CD14-positive monocyte (primary cell): ENCODE results near the gene PRLR. TPM values are rescaled to one million over a fixed set of nuclear protein-coding genes. Genes with fewer than 3 reads are reported as not detected.

Experiments
- DNase-seq, 3 donors: peaks; one replicate each; pipeline ENCODE4 v3.0.0-alpha.2; 2011 to 2022
- H2AFZ ChIP-seq: 2 replicates; pipeline ENCODE4 v1.6.0; 2012; ENCODE audit warnings: mild to moderate bottlenecking, low read depth, low read length, inconsistent platforms; ENCODE audit not compliant: insufficient read depth, poor library complexity, severe bottlenecking
- H3K27ac ChIP-seq, 2 donors: 1 replicate in 1 of 2; 2 replicates in 1 of 2; pipeline ENCODE4 v1.5.1; 2012 to 2013; ENCODE audit warnings: low read length in 2 of 2, control low read depth in 1 of 2, inconsistent platforms in 1 of 2, low read depth in 1 of 2, mild to moderate bottlenecking in 1 of 2
- H3K27me3 ChIP-seq, 2 donors: one replicate each; pipeline versions ENCODE4 v1.6.0 to v1.6.1; 2011 to 2013; ENCODE audit warnings: low read length in 2 of 2; ENCODE audit not compliant: control insufficient read depth in 2 of 2, insufficient read depth in 2 of 2
- H3K36me3 ChIP-seq, 2 donors: replicated peaks in 1 of 2; 1 replicate in 1 of 2; 2 replicates in 1 of 2; pipeline versions ENCODE4 v1.5.1 to v1.6.1; 2012 to 2013; ENCODE audit warnings: low read length in 2 of 2, control low read depth in 1 of 2, inconsistent platforms in 1 of 2, mild to moderate bottlenecking in 1 of 2; ENCODE audit not compliant: insufficient read depth in 2 of 2, control insufficient read depth in 1 of 2
- H3K4me1 ChIP-seq, 2 donors: 1 replicate in 1 of 2; 2 replicates in 1 of 2; pipeline versions ENCODE4 v1.5.1 to v1.6.1; 2012 to 2013; ENCODE audit warnings: low read length in 2 of 2, control low read depth in 1 of 2, inconsistent platforms in 1 of 2, mild to moderate bottlenecking in 1 of 2, moderate library complexity in 1 of 2; ENCODE audit not compliant: insufficient read depth in 2 of 2, control insufficient read depth in 1 of 2
- H3K4me2 ChIP-seq: replicated peaks from 2 replicates; pipeline ENCODE3; 2012; ENCODE audit warnings: low read length, moderate library complexity, mild to moderate bottlenecking; ENCODE audit not compliant: poor library complexity, severe bottlenecking; ENCODE audit errors: extremely low read depth
- H3K4me3 ChIP-seq, 3 experiments: fragments of 200-600 bp in 1 of 3; sonication (generic) in 1 of 3; replicated peaks in 1 of 3; 1 replicate in 2 of 3; 2 replicates in 1 of 3; pipeline ENCODE4 v1.5.1; 2011 to 2013; ENCODE audit warnings: low read length in 3 of 3, mild to moderate bottlenecking in 3 of 3, control low read depth in 2 of 3, low read depth in 2 of 3, inconsistent platforms in 1 of 3, moderate library complexity in 1 of 3
- H3K79me2 ChIP-seq: 2 replicates; pipeline ENCODE4 v1.6.0; 2012; ENCODE audit warnings: mild to moderate bottlenecking, control low read depth, inconsistent platforms, low read length, moderate library complexity; ENCODE audit not compliant: insufficient read depth
- H3K9ac ChIP-seq: 2 replicates; pipeline ENCODE4 v1.6.0; 2017; ENCODE audit warnings: low read length, mild to moderate bottlenecking; ENCODE audit not compliant: insufficient read depth, poor library complexity, severe bottlenecking
- H3K9me3 ChIP-seq, 2 donors: replicated peaks in 1 of 2; 1 replicate in 1 of 2; 2 replicates in 1 of 2; pipeline versions ENCODE4 v1.5.1 to v1.6.1; 2012 to 2013; ENCODE audit warnings: low read length in 2 of 2, control low read depth in 1 of 2; ENCODE audit not compliant: control insufficient read depth in 1 of 2, insufficient read depth in 1 of 2
- H4K20me1 ChIP-seq: 2 replicates; pipeline ENCODE4 v1.6.0; 2012; ENCODE audit warnings: mild to moderate bottlenecking, low read length, control low read depth, moderate library complexity; ENCODE audit not compliant: insufficient read depth
- H3K27ac Mint-ChIP-seq, 7 donors: one replicate each; pipeline ENCODE4 v1.8.0; 2020; ENCODE audit warnings: mild to moderate bottlenecking in 7 of 7, mixed read lengths in 7 of 7, moderate library complexity in 6 of 7, inconsistent platforms in 2 of 7
- H3K27me3 Mint-ChIP-seq, 3 donors: one replicate each; pipeline ENCODE4 v1.8.0; 2021 to 2022; ENCODE audit warnings: low read depth in 3 of 3, mild to moderate bottlenecking in 3 of 3, mixed read lengths in 3 of 3, moderate library complexity in 3 of 3, inconsistent platforms in 1 of 3
- H3K36me3 Mint-ChIP-seq, 2 donors: one replicate each; pipeline ENCODE4 v1.8.0; 2020; ENCODE audit warnings: mixed read lengths in 2 of 2, inconsistent platforms in 1 of 2, mild to moderate bottlenecking in 1 of 2
- H3K4me1 Mint-ChIP-seq: one replicate; pipeline ENCODE4 v1.8.0; 2020; ENCODE audit warnings: mild to moderate bottlenecking, mixed read lengths
- H3K4me3 Mint-ChIP-seq, 2 donors: one replicate each; pipeline ENCODE4 v1.8.0; 2020; ENCODE audit warnings: mild to moderate bottlenecking in 2 of 2, mixed read lengths in 2 of 2, moderate library complexity in 1 of 2
- H3K9me3 Mint-ChIP-seq, 7 donors: one replicate each; pipeline ENCODE4 v1.8.0; 2020 to 2022; ENCODE audit warnings: mixed read lengths in 7 of 7, mild to moderate bottlenecking in 6 of 7, moderate library complexity in 6 of 7, inconsistent platforms in 2 of 7
- CTCF ChIP-seq: fragments of 200-600 bp; IDR thresholded peaks from one replicate; pipeline ENCODE4 v1.8.0; 2022; ENCODE audit warnings: antibody characterized with exemption, mild to moderate bottlenecking
- WGBS: methylation state at CpG from one replicate; pipeline ENCODE4 v1.1.5; 2013; ENCODE audit warnings: missing lambda C conversion rate; ENCODE audit not compliant: insufficient coverage; 5-methylcytosine and 5-hydroxymethylcytosine counted together
- intact Hi-C, 2 donors: fragments of 100-400 bp; cut with micrococcal nuclease; formaldehyde crosslinking; loops; one replicate each; pipeline versions ENCODE4 v1.15.0 to v1.15.1; 2023
- polyA plus RNA-seq, 3 donors: library from polyadenylated mRNA; depleted of rRNA in 1 of 3; unstranded in 2 of 3; stranded (reverse) in 1 of 3; fragments of 300-500 nt in 2 of 3; fragments of >200 nt in 1 of 3; fragmentation: Illumina TruSeq in 2 of 3; gene quantifications; 1 replicate in 2 of 3; 2 replicates in 1 of 3; pipeline ENCODE4 v1.2.3, GENCODE V29; 2012 to 2021

Gene PRLR
- polyA plus RNA-seq, 3 donors: 0.12 to 1.7 (median 0.88) TPM

- Histone ChIP-seq H3K27ac (no peak overlapping the region), H3K4me3 (no peak overlapping the region), H3K4me2 (no peak overlapping the region), H2AFZ (no peak overlapping the region), H3K9me3 (no peaks in the 10 kb centered on the region), H3K9ac (no peak overlapping the region), H4K20me1 (no peaks in the 10 kb centered on the region), H3K27me3 (no peaks in the 10 kb centered on the region), H3K4me1 (no peaks in the 10 kb centered on the region), H3K36me3 (no peaks in the 10 kb centered on the region), H3K79me2 (peaks cover 14% of the 10 kb centered on the region)
- TF ChIP-seq CTCF: no peak
- no peak overlapping the region for H3K27ac Mint-ChIP-seq
- peaks cover 0 to 3% (median 1%) of the 10 kb centered on the region in 3 donors for H3K27me3 Mint-ChIP-seq
- 80% methylated on average over 1 of the region's 2 CpGs for WGBS
- intact Hi-C loops: no loop called here
- no peak for DNase-seq
- no peaks in the 10 kb centered on the region for H3K4me1 Mint-ChIP-seq
- peaks cover 16 to 25% of the 10 kb centered on the region in 2 donors for H3K36me3 Mint-ChIP-seq
- H3K9me3 Mint-ChIP-seq: no peaks in the 10 kb centered on the region
- H3K4me3 Mint-ChIP-seq: no peak overlapping the region
Measured at GRCh38 chr5:35145691-35146317, 84.5 kb downstream of the PRLR start.

GRCh38 chr5:35145012-35145411, 85.3 kb downstream of the PRLR start:
- Mint-ChIP-seq H3K36me3 (peaks cover 16 to 22% of the 10 kb centered on the region in 2 donors), H3K9me3 (no peaks in the 10 kb centered on the region), H3K4me1 (no peaks in the 10 kb centered on the region), H3K27me3 (peaks cover 0 to 3% (median 1%) of the 10 kb centered on the region in 3 donors), H3K27ac (no peak overlapping the region), H3K4me3 (no peak overlapping the region)
- no peak for DNase-seq
- Histone ChIP-seq H3K9ac (no peak overlapping the region), H2AFZ (no peak overlapping the region), H3K4me1 (no peaks in the 10 kb centered on the region), H3K36me3 (no peaks in the 10 kb centered on the region), H3K27me3 (no peaks in the 10 kb centered on the region), H4K20me1 (no peaks in the 10 kb centered on the region), H3K27ac (no peak overlapping the region), H3K4me3 (no peak overlapping the region), H3K79me2 (peaks cover 9% of the 10 kb centered on the region), H3K9me3 (no peaks in the 10 kb centered on the region), H3K4me2 (no peak overlapping the region)
- 94% methylated on average over 2 of the region's 5 CpGs for WGBS
- intact Hi-C loops: no loop called here
- no peak for TF ChIP-seq CTCF
